ENCODE data around the gene MYO7A.

Gene MYO7A

DNA sequence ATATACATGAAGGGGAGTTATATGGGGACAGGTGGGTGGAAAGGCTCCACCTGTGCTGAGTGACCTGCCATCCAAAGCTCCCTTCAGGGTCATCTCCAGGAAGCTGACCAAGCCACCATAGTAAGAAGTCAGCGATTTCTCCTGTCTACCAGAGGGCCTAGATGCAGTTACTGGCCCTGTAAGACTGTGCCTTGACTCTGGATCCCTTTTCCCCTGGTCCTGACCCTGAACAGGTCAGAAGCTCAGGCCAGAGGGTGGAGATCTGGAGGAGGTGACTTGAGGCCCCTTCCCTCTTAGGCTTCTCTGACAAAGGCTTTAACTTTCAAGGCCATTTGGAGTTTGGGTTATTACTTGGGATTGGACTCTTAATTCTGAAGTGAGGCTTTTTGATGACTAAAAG, 103.8 kb downstream of the MYO7A start:
- DNase-seq (ENCODE audit: low read depth) = no peak
- TF ChIP-seq, protein P1, sequence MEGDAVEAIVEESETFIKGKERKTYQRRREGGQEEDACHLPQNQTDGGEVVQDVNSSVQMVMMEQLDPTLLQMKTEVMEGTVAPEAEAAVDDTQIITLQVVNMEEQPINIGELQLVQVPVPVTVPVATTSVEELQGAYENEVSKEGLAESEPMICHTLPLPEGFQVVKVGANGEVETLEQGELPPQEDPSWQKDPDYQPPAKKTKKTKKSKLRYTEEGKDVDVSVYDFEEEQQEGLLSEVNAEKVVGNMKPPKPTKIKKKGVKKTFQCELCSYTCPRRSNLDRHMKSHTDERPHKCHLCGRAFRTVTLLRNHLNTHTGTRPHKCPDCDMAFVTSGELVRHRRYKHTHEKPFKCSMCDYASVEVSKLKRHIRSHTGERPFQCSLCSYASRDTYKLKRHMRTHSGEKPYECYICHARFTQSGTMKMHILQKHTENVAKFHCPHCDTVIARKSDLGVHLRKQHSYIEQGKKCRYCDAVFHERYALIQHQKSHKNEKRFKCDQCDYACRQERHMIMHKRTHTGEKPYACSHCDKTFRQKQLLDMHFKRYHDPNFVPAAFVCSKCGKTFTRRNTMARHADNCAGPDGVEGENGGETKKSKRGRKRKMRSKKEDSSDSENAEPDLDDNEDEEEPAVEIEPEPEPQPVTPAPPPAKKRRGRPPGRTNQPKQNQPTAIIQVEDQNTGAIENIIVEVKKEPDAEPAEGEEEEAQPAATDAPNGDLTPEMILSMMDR (IDR thresholded peaks at IDR 0.05; ENCODE audit: low read depth, low read length, missing control alignments) = no peak
- no peak overlapping the region for H3K4me3 ChIP-seq (ENCODE audit: low read depth, low read length)
- in situ Hi-C loops (cut with HindIII; ENCODE audit: low sequenced_read_pairs) = no loop called here

DNA sequence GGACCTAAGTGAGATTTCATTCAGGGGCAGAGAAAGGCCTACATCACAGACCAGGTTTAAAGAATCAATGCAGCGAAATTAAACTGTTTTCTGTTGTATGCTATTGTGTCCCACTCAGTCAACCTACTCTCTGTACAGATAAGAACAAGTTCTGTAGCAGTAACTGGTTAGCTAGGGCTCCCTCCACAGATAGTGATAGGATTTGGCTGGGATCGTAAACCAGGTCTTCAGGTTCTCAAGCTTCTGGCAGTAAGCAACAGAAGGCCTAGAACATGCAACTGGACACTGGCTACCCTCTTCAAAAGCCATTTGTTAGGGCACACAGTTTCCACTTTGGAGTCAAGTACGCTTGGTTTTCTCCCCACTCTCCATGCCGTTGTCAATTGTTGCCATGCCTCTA, 104.2 kb downstream of the MYO7A start:
- H3K4me3 ChIP-seq (ENCODE audit: low read depth, low read length) = no peak overlapping the region
- in situ Hi-C loops (cut with HindIII; ENCODE audit: low sequenced_read_pairs) = no loop called here
- TF ChIP-seq, protein P1 (IDR thresholded peaks at IDR 0.05; ENCODE audit: low read depth, low read length, missing control alignments) = no peak
- no peak for DNase-seq (ENCODE audit: low read depth)

DNA sequence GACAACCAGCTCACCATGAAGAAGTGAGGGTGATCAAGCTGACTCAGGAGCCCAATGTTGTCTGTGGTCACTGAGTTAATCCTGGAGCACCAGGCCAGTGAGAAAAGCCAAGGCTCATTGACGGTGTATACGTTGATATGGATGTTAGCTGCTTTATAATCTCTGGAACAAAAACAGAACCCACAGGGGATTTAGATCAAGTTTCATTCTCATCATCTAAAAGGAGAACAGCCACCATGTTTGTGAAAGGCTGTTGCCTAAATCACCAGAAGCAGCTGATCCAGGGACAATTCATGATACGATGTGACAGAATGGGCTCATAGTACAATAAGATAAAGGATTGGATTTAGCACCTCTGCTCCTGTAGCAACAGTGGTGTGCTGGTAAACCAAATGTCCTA, 105.0 kb downstream of the MYO7A start:
- in situ Hi-C loops (cut with HindIII; ENCODE audit: low sequenced_read_pairs) = no loop called here
- H3K4me3 ChIP-seq (ENCODE audit: low read depth, low read length) = no peak overlapping the region
- no peak for DNase-seq (ENCODE audit: low read depth)
- TF ChIP-seq, protein P1 (IDR thresholded peaks at IDR 0.05; ENCODE audit: low read depth, low read length, missing control alignments) = no peak

DNA sequence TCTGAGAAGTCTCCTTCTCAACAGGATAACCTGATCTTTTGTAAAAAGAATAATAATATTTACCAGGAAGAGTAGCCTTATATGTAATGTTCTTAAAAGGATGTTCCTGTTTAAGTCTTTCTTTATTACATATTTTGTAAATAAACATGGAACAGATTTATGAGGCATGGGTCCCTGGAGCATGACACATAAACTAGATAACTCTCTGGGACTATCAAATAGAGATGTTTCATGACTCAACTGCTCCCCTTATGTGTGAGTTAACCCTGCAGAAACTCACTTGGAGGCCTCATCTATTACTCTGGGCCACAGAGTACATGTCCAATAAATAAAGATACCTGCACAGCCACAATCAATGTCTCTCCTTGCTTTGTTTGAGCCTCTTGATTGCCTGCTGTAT, 108.9 kb downstream of the MYO7A start:
- in situ Hi-C loops (cut with HindIII; ENCODE audit: low sequenced_read_pairs) = loop anchor here (5.0 kb wide), 1 partner anchor 35 kb away; no protein-coding TSS in a partner anchor
- no peak for DNase-seq (ENCODE audit: low read depth)

DNA sequence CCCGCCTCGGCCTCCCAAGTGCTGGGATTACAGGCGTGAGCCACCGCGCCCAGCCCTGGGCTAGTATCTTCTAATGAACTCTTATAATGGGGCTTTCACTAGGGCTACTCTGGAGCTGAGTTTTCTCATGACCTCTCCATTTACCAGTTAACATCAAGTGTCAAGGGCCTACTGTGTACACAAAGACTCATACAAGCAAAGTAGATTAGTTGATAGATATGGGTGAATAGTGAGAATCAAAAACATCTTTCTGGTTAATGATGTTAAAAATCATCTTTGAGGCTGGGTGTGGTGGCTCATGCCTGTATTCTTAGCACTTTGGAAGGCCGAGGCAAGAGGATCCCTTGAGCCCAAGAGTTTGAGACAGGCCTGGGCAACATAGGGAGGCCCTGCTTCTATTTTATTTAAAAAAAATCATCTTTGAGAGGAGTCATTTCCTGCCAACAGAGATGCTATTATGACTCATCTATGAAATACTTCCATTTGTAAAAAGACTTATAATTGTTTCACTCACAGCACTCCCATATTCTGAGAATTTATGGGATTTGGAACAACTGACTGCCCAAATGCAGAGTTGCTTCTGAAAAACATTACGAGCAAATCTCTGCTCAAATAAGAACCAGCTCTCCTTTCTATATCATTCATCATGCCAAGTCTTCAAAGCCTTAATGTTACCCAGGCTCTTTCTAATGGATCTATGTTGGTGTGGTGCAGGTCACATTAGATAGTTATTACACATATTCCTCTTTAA, 116.4 kb downstream of the MYO7A start:
- no peak overlapping the region for H3K4me3 ChIP-seq (ENCODE audit: low read depth, low read length)
- peak; percentile 49 for DNase-seq (ENCODE audit: low read depth)
- in situ Hi-C loops (cut with HindIII; ENCODE audit: low sequenced_read_pairs) = no loop called here
- TF ChIP-seq, protein P1 (IDR thresholded peaks at IDR 0.05; ENCODE audit: low read depth, low read length, missing control alignments) = no peak

More for the DNA sequence above, 108.9 kb downstream of the MYO7A start:
- TF ChIP-seq, protein P1 (IDR thresholded peaks at IDR 0.05; ENCODE audit: low read depth, low read length, missing control alignments) = no peak
- H3K4me3 ChIP-seq (ENCODE audit: low read depth, low read length) = no peak overlapping the region

DNA sequence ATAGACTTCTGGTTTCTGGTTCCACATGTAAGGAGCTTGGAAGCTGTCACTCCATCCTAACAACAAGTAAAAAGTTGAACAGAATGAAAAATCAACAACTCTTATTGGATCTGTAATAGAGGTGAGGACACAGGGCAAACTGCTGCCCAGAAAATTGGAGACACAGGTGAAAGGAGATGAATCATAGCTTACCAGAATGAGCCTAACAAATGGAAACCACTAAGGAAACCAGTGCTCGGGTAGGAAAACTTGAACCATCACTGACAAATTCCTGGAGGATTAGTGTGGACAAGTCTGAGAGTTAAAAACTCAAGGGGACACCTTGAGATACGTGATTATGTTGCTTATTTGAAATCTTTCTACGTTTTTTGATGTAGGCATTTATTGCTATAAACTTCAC, 121.4 kb downstream of the MYO7A start:
- H3K4me3 ChIP-seq (ENCODE audit: low read depth, low read length) = no peak overlapping the region
- in situ Hi-C loops (cut with HindIII; ENCODE audit: low sequenced_read_pairs) = no loop called here
- TF ChIP-seq, protein P1 (IDR thresholded peaks at IDR 0.05; ENCODE audit: low read depth, low read length, missing control alignments) = no peak
- no peak for DNase-seq (ENCODE audit: low read depth)

All from astrocyte of the cerebellum (primary cell).